Trophoblast cell (in vitro differentiated cells and primary cell): ENCODE measurements around the gene PBRM1.

Experiments
- DNase-seq, 2 donors: peaks; one replicate each; pipeline ENCODE4 v3.0.0-alpha.2; 2016
- H2AFZ ChIP-seq: 2 replicates; pipeline ENCODE4 v1.6.1; 2013; ENCODE audit warnings: low read length, moderate library complexity, mild to moderate bottlenecking; ENCODE audit not compliant: insufficient read depth, poor library complexity
- H2AK5ac ChIP-seq: 2 replicates; pipeline ENCODE4 v1.6.1; 2013; ENCODE audit warnings: mild to moderate bottlenecking, low read length
- H2BK120ac ChIP-seq: 2 replicates; pipeline ENCODE4 v1.6.1; 2013; ENCODE audit warnings: low read length, mild to moderate bottlenecking, moderate library complexity; ENCODE audit not compliant: insufficient read depth, poor library complexity
- H2BK12ac ChIP-seq: 2 replicates; pipeline ENCODE4 v1.6.1; 2013; ENCODE audit warnings: mild to moderate bottlenecking, low read length, moderate library complexity
- H2BK5ac ChIP-seq: 2 replicates; pipeline ENCODE4 v1.6.1; 2013; ENCODE audit warnings: low read length, low read depth, moderate library complexity, mild to moderate bottlenecking; ENCODE audit not compliant: poor library complexity
- H3K14ac ChIP-seq: 2 replicates; pipeline ENCODE4 v1.6.1; 2013; ENCODE audit warnings: mild to moderate bottlenecking, low read length
- H3K18ac ChIP-seq: 2 replicates; pipeline ENCODE4 v1.6.1; 2013; ENCODE audit warnings: mild to moderate bottlenecking, low read length
- H3K23ac ChIP-seq: 2 replicates; pipeline ENCODE4 v1.6.1; 2013; ENCODE audit warnings: low read length
- H3K27ac ChIP-seq: 2 replicates; pipeline ENCODE4 v1.5.1; 2013; ENCODE audit warnings: low read depth, mild to moderate bottlenecking, inconsistent platforms, low read length, moderate library complexity
- H3K27me3 ChIP-seq: 2 replicates; pipeline ENCODE4 v1.6.1; 2013; ENCODE audit warnings: inconsistent platforms, mild to moderate bottlenecking, low read length, moderate library complexity; ENCODE audit not compliant: insufficient read depth
- H3K36me3 ChIP-seq, 2 experiments: 1 replicate in 1 of 2; 2 replicates in 1 of 2; pipeline ENCODE4 v1.6.1; 2013; ENCODE audit warnings: low read length in 2 of 2, mild to moderate bottlenecking in 2 of 2, moderate library complexity in 1 of 2; ENCODE audit not compliant: insufficient read depth in 2 of 2, control insufficient read depth in 1 of 2
- H3K4ac ChIP-seq: 2 replicates; pipeline ENCODE4 v1.6.1; 2013; ENCODE audit warnings: low read depth, mild to moderate bottlenecking, low read length, moderate library complexity
- H3K4me1 ChIP-seq, 2 experiments: 1 replicate in 1 of 2; 2 replicates in 1 of 2; pipeline ENCODE4 v1.6.1; 2013; ENCODE audit warnings: low read length in 2 of 2, mild to moderate bottlenecking in 2 of 2, moderate library complexity in 1 of 2; ENCODE audit not compliant: insufficient read depth in 2 of 2, control insufficient read depth in 1 of 2
- H3K4me2 ChIP-seq: 2 replicates; pipeline ENCODE4 v1.6.1; 2013; ENCODE audit warnings: inconsistent platforms, mild to moderate bottlenecking, low read length, moderate library complexity
- H3K4me3 ChIP-seq: 2 replicates; pipeline ENCODE4 v1.5.1; 2013; ENCODE audit warnings: mild to moderate bottlenecking, low read depth, low read length, inconsistent platforms
- H3K79me1 ChIP-seq: one replicate; pipeline ENCODE4 v1.6.1; 2013; ENCODE audit warnings: low read length
- H3K79me2 ChIP-seq: 2 replicates; pipeline ENCODE4 v1.6.1; 2013; ENCODE audit warnings: low read length, mild to moderate bottlenecking; ENCODE audit not compliant: control insufficient read depth, insufficient read depth, poor library complexity
- H3K9ac ChIP-seq: 2 replicates; pipeline ENCODE4 v1.6.1; 2013; ENCODE audit warnings: mild to moderate bottlenecking, low read length
- H3K9me3 ChIP-seq: 2 replicates; pipeline ENCODE4 v1.6.1; 2013; ENCODE audit warnings: low read depth, mild to moderate bottlenecking, control low read depth, inconsistent platforms, low read length; ENCODE audit not compliant: insufficient read depth
- H4K12ac ChIP-seq: 2 replicates; pipeline ENCODE4 v1.6.1; 2013; ENCODE audit warnings: low read depth, mild to moderate bottlenecking, low read length, moderate library complexity
- H4K8ac ChIP-seq: 2 replicates; pipeline ENCODE4 v1.6.1; 2013; ENCODE audit warnings: low read depth, mild to moderate bottlenecking, low read length, moderate library complexity
- H4K91ac ChIP-seq: one replicate; pipeline ENCODE4 v1.6.1; 2013; ENCODE audit warnings: low read depth, mild to moderate bottlenecking, low read length, moderate library complexity
- WGBS: extraction: QIAGEN DNeasy Blood & Tissue Kit; methylation state at CpG from one replicate; pipeline ENCODE4 v1.1.7; 2013; ENCODE audit warnings: missing lambda C conversion rate; ENCODE audit not compliant: insufficient read length, insufficient coverage; ENCODE audit errors: extremely low coverage; 5-methylcytosine and 5-hydroxymethylcytosine counted together

The PBRM1 gene

GRCh38 chr3:52546111-52546901, 139.4 kb downstream of the PBRM1 start:
- Histone ChIP-seq H3K23ac (no peak overlapping the region), H2BK5ac (no peak overlapping the region), H3K79me1 (no peaks in the 10 kb centered on the region), H2BK12ac (no peak overlapping the region), H3K4me2 (no peak overlapping the region), H3K4me1 (no peaks in the 10 kb centered on the region), H4K91ac (no peak overlapping the region), H3K4me3 (no peak overlapping the region), H4K12ac (no peak overlapping the region), H3K27me3 (no peaks in the 10 kb centered on the region), H3K79me2 (no peaks in the 10 kb centered on the region), H4K8ac (no peak overlapping the region), H2AK5ac (no peak overlapping the region), H2BK120ac (no peak overlapping the region), H3K18ac (no peak overlapping the region), H3K4ac (no peak overlapping the region), H3K27ac (no peak overlapping the region), H3K9ac (no peak overlapping the region), H3K14ac (no peak overlapping the region), H3K36me3 (peaks cover 19 to 28% of the 10 kb centered on the region in 2 experiments), H3K9me3 (no peaks in the 10 kb centered on the region), H2AFZ (no peak overlapping the region)
- DNase-seq, result no peak
- no CpG with 5 or more reads among the region's 3 CpGs for WGBS

DNA sequence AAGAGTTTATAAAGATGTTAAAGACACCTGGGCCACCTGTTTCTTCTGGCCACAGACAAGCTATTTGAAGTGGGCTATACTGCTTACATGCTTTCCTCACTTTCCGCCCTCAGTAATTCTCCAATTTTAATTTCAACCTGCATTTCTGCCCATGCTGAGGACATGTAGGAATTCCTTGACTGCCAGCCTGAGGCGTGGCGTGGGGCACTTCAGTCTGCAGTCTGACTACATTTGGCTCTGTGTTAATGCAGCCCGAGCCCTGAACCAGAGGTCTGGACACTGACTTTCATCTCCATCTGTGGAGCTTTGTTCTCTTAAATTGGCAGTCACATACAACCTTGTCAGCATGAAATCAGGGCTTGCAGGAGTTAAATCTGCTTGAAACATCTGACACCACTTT, 140.8 kb downstream of the PBRM1 start:
- H3K4ac ChIP-seq, result no peak overlapping the region
- no peak overlapping the region for H3K4me2 ChIP-seq
- no peak overlapping the region for H3K23ac ChIP-seq
- peaks cover 15 to 22% of the 10 kb centered on the region in 2 experiments for H3K36me3 ChIP-seq
- WGBS, result no CpG with 5 or more reads among the region's 4 CpGs
- no peak overlapping the region for H3K14ac ChIP-seq
- no peaks in the 10 kb centered on the region for H3K4me1 ChIP-seq
- no peak overlapping the region for H2BK120ac ChIP-seq
- H2AK5ac ChIP-seq, result no peak overlapping the region
- DNase-seq, result no peak
- no peaks in the 10 kb centered on the region for H3K79me1 ChIP-seq
- no peak overlapping the region for H3K18ac ChIP-seq
- H2BK5ac ChIP-seq, result no peak overlapping the region
- H4K8ac ChIP-seq, result no peak overlapping the region
- H3K79me2 ChIP-seq, result no peaks in the 10 kb centered on the region
- no peak overlapping the region for H3K4me3 ChIP-seq
- H2AFZ ChIP-seq, result no peak overlapping the region
- H3K9ac ChIP-seq, result no peak overlapping the region
- H3K27me3 ChIP-seq, result no peaks in the 10 kb centered on the region
- H3K27ac ChIP-seq, result no peak overlapping the region
- H3K9me3 ChIP-seq, result no peaks in the 10 kb centered on the region
- H4K91ac ChIP-seq, result no peak overlapping the region
- H2BK12ac ChIP-seq, result no peak overlapping the region
- H4K12ac ChIP-seq, result no peak overlapping the region

GRCh38 chr3:52541050-52541449, 144.7 kb downstream of the PBRM1 start:
- Histone ChIP-seq H3K79me1 (peaks cover 5% of the 10 kb centered on the region), H3K4me3 (no peak overlapping the region), H3K14ac (no peak overlapping the region)

GRCh38 chr3:52539010-52539653, 146.6 kb downstream of the PBRM1 start:
- H3K79me1 ChIP-seq, result peaks cover 8% of the 10 kb centered on the region
- H3K4me2 ChIP-seq, result no peak overlapping the region
- H4K12ac ChIP-seq, result no peak overlapping the region
- no peak overlapping the region for H2BK12ac ChIP-seq
- no peak overlapping the region for H2BK5ac ChIP-seq
- H3K27ac ChIP-seq, result no peak overlapping the region
- WGBS, result no CpG with 5 or more reads among the region's 5 CpGs
- no peak for DNase-seq
- no peak overlapping the region for H3K23ac ChIP-seq
- H3K4me3 ChIP-seq, result no peak overlapping the region
- peak overlapping the region; percentile 54 for H3K18ac ChIP-seq
- H2AK5ac ChIP-seq, result no peak overlapping the region
- H3K4me1 ChIP-seq, result peaks cover 16 to 22% of the 10 kb centered on the region in 2 experiments
- peaks cover 14% of the 10 kb centered on the region for H3K79me2 ChIP-seq
- no peak overlapping the region for H2AFZ ChIP-seq
- H3K9ac ChIP-seq, result peak overlapping the region; percentile 35
- H3K4ac ChIP-seq, result peak overlapping the region; percentile 34
- H2BK120ac ChIP-seq, result no peak overlapping the region
- H3K14ac ChIP-seq, result no peak overlapping the region
- H3K27me3 ChIP-seq, result no peaks in the 10 kb centered on the region
- no peak overlapping the region for H4K8ac ChIP-seq
- no peak overlapping the region for H4K91ac ChIP-seq
- H3K36me3 ChIP-seq, result peaks cover 8 to 13% of the 10 kb centered on the region in 2 experiments
- H3K9me3 ChIP-seq, result peaks cover 2% of the 10 kb centered on the region

More at GRCh38 chr3:52541050-52541449, 144.7 kb downstream of the PBRM1 start:
- Histone ChIP-seq H3K36me3 (peaks cover 11 to 19% of the 10 kb centered on the region in 2 experiments), H3K9ac (no peak overlapping the region), H2AK5ac (no peak overlapping the region), H3K4me2 (no peak overlapping the region), H2BK12ac (no peak overlapping the region), H3K18ac (no peak overlapping the region), H3K23ac (no peak overlapping the region), H3K9me3 (peaks cover 2% of the 10 kb centered on the region), H4K91ac (no peak overlapping the region), H3K27me3 (no peaks in the 10 kb centered on the region), H4K8ac (no peak overlapping the region), H4K12ac (no peak overlapping the region), H2AFZ (no peak overlapping the region), H2BK5ac (no peak overlapping the region), H2BK120ac (no peak overlapping the region), H3K27ac (no peak overlapping the region), H3K79me2 (peaks cover 12% of the 10 kb centered on the region), H3K4me1 (peaks cover 10 to 15% of the 10 kb centered on the region in 2 experiments), H3K4ac (no peak overlapping the region)
- no peak for DNase-seq
- WGBS, result no CpG with 5 or more reads among the region's 2 CpGs
